Measurements from ENCODE around the gene TFG. TPM values are rescaled to one million over a fixed set of nuclear protein-coding genes. Genes with fewer than 3 reads are reported as not detected.

The TFG gene
- total and polyA plus RNA-seq, 8 donors, result 28.5 to 49.5 (median 38.6) TPM

DNA sequence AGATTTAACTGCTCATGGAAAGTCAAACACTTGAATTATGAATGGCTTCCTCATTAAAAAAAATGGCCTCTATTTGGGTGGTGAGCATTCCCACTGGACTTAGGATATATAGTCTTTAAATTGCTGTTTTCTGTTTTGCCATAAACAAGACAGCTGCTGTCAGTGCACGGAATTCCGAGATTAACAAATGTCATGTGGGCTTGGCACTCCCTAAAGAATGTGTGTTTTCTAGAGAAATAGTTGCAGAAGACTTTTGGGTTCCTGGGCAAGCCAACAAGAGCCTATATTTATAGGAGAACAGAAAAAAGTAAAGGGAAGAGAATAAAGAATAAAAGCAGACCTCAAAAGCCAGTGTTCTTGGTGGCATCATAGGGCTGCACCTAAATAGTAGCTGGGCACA lies 13.6 kb upstream of the TFG start:
- Histone ChIP-seq H3K27ac (no peak overlapping the region), H3K27me3 (no peaks in the 10 kb centered on the region), H3K4me1 (no peaks in the 10 kb centered on the region), H3K9me3 (no peaks in the 10 kb centered on the region), H3K4me3 (no peak overlapping the region), H3K36me3 (no peaks in the 10 kb centered on the region)
- DNase-seq (no peak), ATAC-seq (no peak), FAIRE-seq (no peak)
- intact Hi-C loops (cut with DNase I), result no loop called here
- TF ChIP-seq CTCF (IDR thresholded peaks at IDR 0.05), result no peak
- 67% methylated on average over 2 of the region's 2 CpGs for WGBS, 2 donors

DNA sequence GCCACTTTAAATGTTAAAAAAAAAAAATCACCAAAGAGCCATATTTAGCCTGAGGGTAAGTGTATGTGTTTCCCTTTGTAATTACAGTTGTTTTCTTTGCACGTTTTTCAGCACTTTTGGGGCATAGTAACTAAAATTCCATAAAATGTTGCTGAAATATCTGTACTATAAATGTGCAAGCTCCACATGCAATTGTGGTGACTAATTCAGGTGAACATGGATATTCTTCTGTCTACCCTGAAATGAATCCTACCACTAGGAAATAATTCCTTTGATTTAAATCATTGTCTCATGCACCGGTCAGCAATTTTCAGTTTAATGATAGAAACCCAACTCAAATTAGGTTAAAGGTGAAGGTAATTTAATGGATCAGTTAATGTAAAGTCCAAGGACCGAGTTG lies 13.1 kb upstream of the TFG start:
- DNase-seq, result no peak
- ATAC-seq, result no peak
- no peak for FAIRE-seq
- Histone ChIP-seq H3K36me3 (no peaks in the 10 kb centered on the region), H3K4me3 (no peak overlapping the region), H3K4me1 (no peaks in the 10 kb centered on the region), H3K27me3 (no peaks in the 10 kb centered on the region), H3K9me3 (no peaks in the 10 kb centered on the region), H3K27ac (no peak overlapping the region)
- TF ChIP-seq CTCF (IDR thresholded peaks at IDR 0.05), result no peak
- 68 to 76% methylated on average over 3 of the region's 3 CpGs for WGBS, 2 donors
- intact Hi-C loops (cut with DNase I), result no loop called here

DNA sequence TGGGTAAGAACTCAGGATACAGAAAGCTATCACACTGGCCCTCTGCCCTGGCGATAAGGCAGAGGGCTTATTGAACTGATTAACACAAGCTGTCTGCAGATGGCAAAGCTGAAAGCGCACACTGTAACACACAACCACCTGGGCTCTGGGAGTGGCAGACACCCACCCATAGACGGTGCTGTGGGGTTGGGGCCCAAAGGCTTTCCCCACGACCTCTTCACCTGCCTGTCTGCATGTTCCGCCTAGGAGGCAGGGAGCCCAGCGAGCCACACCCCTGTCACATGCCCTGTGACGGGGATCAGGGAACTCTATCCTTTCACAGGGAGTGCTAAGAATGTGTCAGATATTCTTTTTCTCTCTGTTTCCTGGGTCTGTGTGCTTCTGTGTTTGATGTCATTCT lies 12.1 kb upstream of the TFG start:
- Histone ChIP-seq H3K9me3 (no peaks in the 10 kb centered on the region), H3K4me1 (no peaks in the 10 kb centered on the region), H3K36me3 (no peaks in the 10 kb centered on the region), H3K4me3 (no peak overlapping the region), H3K27ac (no peak overlapping the region), H3K27me3 (no peaks in the 10 kb centered on the region)
- no peak for DNase-seq
- WGBS, 2 donors, result 81 to 87% methylated on average over 7 of the region's 7 CpGs
- intact Hi-C loops (cut with DNase I), result no loop called here
- no peak for FAIRE-seq
- no peak for TF ChIP-seq CTCF (IDR thresholded peaks at IDR 0.05)
- no peak for ATAC-seq

- ATAC-seq, result no peak
- H3K36me3 ChIP-seq, result no peaks in the 10 kb centered on the region
- no peaks in the 10 kb centered on the region for H3K27me3 ChIP-seq
- H3K27ac ChIP-seq, result no peak overlapping the region
- DNase-seq, result no peak
- H3K9me3 ChIP-seq, result no peaks in the 10 kb centered on the region
- no peak for TF ChIP-seq CTCF (IDR thresholded peaks at IDR 0.05)
- no peaks in the 10 kb centered on the region for H3K4me1 ChIP-seq
- no peak for FAIRE-seq
- H3K4me3 ChIP-seq, result no peak overlapping the region
- intact Hi-C loops (cut with DNase I), result no loop called here
- WGBS, 2 donors, result 71 to 84% methylated on average over 4 to 5 of the region's 5 CpGs
Observed at GRCh38 chr3:100697723-100698285, 11.5 kb upstream of the TFG start.

DNA sequence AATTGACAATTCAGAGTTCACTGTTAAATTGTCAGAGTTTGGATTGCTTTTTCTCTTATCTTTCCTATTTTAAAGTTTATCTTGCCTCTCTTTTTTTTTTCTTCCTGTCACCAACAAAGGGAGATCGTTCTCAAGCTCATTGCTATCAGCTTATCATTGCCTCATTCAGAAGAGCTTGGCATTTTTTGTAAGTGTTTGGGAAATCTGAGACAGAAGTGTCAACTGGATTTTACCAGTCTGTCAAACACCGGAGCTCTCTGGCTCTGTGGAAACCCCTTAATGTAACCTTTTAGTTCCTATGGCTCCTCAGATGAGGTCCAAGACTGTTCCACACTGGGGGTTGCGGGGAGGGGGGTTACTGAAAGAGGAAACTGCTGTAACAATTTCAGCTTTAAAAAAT lies 10.6 kb upstream of the TFG start:
- 35 to 36% methylated on average over 3 of the region's 3 CpGs for WGBS, 2 donors
- no peak for TF ChIP-seq CTCF (IDR thresholded peaks at IDR 0.05)
- ATAC-seq (no peak), FAIRE-seq (no peak), DNase-seq (no peak)
- no peak overlapping the region for H3K27ac ChIP-seq
- no peaks in the 10 kb centered on the region for H3K36me3 ChIP-seq
- no peaks in the 10 kb centered on the region for H3K27me3 ChIP-seq
- H3K4me1 ChIP-seq, result no peaks in the 10 kb centered on the region
- no peaks in the 10 kb centered on the region for H3K9me3 ChIP-seq
- no peak overlapping the region for H3K4me3 ChIP-seq
- intact Hi-C loops (cut with DNase I), result no loop called here
